ENCODE results near the gene UROC1. TPM values are rescaled to one million over a fixed set of nuclear protein-coding genes. Genes with fewer than 3 reads are reported as not detected.

Gene UROC1
- total RNA-seq, 1 donor from 2014 or later = not detected

GRCh38 chr3:126517986-126518778 lies 609 bp upstream of the UROC1 start:
- no peak for DNase-seq (ENCODE audit: low read depth in 2 of 2)

GRCh38 chr3:126516936-126517290 lies 660 bp downstream of the UROC1 start:
- DNase-seq (ENCODE audit: low read depth in 2 of 2) = no peak

GRCh38 chr3:126516152-126516935 lies 1.2 kb downstream of the UROC1 start:
- no peak for DNase-seq (ENCODE audit: low read depth in 2 of 2)

GRCh38 chr3:126515066-126515706 lies 2.4 kb downstream of the UROC1 start:
- DNase-seq (ENCODE audit: low read depth in 2 of 2) = no peak

- DNase-seq (ENCODE audit: low read depth in 2 of 2) = no peak
These were observed 3.4 kb downstream of the UROC1 start for GRCh38 chr3:126514161-126514560.

GRCh38 chr3:126512916-126513650 lies 4.5 kb downstream of the UROC1 start:
- no peak for DNase-seq (ENCODE audit: low read depth in 2 of 2)

- DNase-seq (ENCODE audit: low read depth in 2 of 2) = no peak
These were observed 5.5 kb downstream of the UROC1 start for GRCh38 chr3:126512026-126512425.

- DNase-seq (ENCODE audit: low read depth in 2 of 2) = no peak
These were observed 6.3 kb downstream of the UROC1 start for GRCh38 chr3:126511291-126511690.

GRCh38 chr3:126510308-126510910 lies 7.2 kb downstream of the UROC1 start:
- no peak for DNase-seq (ENCODE audit: low read depth in 2 of 2)

GRCh38 chr3:126509597-126510307 lies 7.8 kb downstream of the UROC1 start:
- DNase-seq (ENCODE audit: low read depth in 2 of 2) = no peak

- no peak for DNase-seq (ENCODE audit: low read depth in 2 of 2)
These were observed 9.0 kb downstream of the UROC1 start for GRCh38 chr3:126508564-126508964.

- DNase-seq (ENCODE audit: low read depth in 2 of 2) = no peak
These were observed 9.7 kb downstream of the UROC1 start for GRCh38 chr3:126507886-126508285.

- no peak for DNase-seq (ENCODE audit: low read depth in 2 of 2)
These were observed 13.9 kb downstream of the UROC1 start for GRCh38 chr3:126503701-126504100.

GRCh38 chr3:126502656-126503055 lies 14.9 kb downstream of the UROC1 start:
- no peak for DNase-seq (ENCODE audit: low read depth in 2 of 2)

GRCh38 chr3:126501736-126502135 lies 15.8 kb downstream of the UROC1 start:
- DNase-seq (ENCODE audit: low read depth in 2 of 2) = no peak

- no peak for DNase-seq (ENCODE audit: low read depth in 2 of 2)
These were observed 16.5 kb downstream of the UROC1 start for GRCh38 chr3:126501054-126501453.

GRCh38 chr3:126500016-126500415 lies 17.6 kb downstream of the UROC1 start:
- no peak for DNase-seq (ENCODE audit: low read depth in 2 of 2)

GRCh38 chr3:126499401-126499800 lies 18.2 kb downstream of the UROC1 start:
- no peak for DNase-seq (ENCODE audit: low read depth in 2 of 2)

GRCh38 chr3:126498929-126499328 lies 18.6 kb downstream of the UROC1 start:
- no peak for DNase-seq (ENCODE audit: low read depth in 2 of 2)

- DNase-seq (ENCODE audit: low read depth in 2 of 2) = no peak
These were observed 19.1 kb downstream of the UROC1 start for GRCh38 chr3:126498461-126498860.

- no peak for DNase-seq (ENCODE audit: low read depth in 2 of 2)
These were observed 19.6 kb downstream of the UROC1 start for GRCh38 chr3:126497956-126498355.

Measured in lung microvascular endothelial cell (primary cell).